Thyroid gland (tissue), 4 donors: ENCODE data around the gene CHST13. TPM values are rescaled to one million over a fixed set of nuclear protein-coding genes. Genes with fewer than 3 reads are reported as not detected.

ENCODE experiments used
- DNase-seq, 2 donors: peaks; one replicate each; pipeline ENCODE4 v3.0.0-alpha.2; 2019
- H3K27ac ChIP-seq, 3 donors: fragments of 200-600 bp; sonication (generic); 1 replicate in 2 of 3; 2 replicates in 1 of 3; pipeline ENCODE4 v1.5.1; 2016 to 2019; ENCODE audit warnings: mild to moderate bottlenecking in 1 of 3, moderate library complexity in 1 of 3
- H3K27me3 ChIP-seq: fragments of 200-600 bp; sonication (generic); one replicate; pipeline ENCODE4 v1.5.1; 2019
- H3K36me3 ChIP-seq, 2 donors: fragments of 200-600 bp; sonication (generic); one replicate each; pipeline ENCODE4 v1.5.1; 2016 to 2019
- H3K4me1 ChIP-seq, 2 donors: fragments of 200-600 bp; sonication (generic); one replicate each; pipeline ENCODE4 v1.5.1; 2017 to 2019
- H3K4me3 ChIP-seq, 3 donors: fragments of 200-600 bp; sonication (generic); replicated peaks in 1 of 3; 1 replicate in 2 of 3; 2 replicates in 1 of 3; pipeline ENCODE4 v1.5.1; 2016; ENCODE audit warnings: mild to moderate bottlenecking in 1 of 3
- H3K9me3 ChIP-seq: fragments of 200-600 bp; sonication (generic); one replicate; pipeline ENCODE4 v1.5.1; 2017
- CTCF ChIP-seq, 6 experiments: fragments of 200-600 bp in 3 of 6; fragments of 450-650 bp in 3 of 6; sonication (generic) in 3 of 6; IDR thresholded peaks; one replicate each; pipeline ENCODE4 v1.5.1; 2016 to 2019; ENCODE audit warnings: antibody characterized with exemption in 6 of 6, mild to moderate bottlenecking in 2 of 6, inconsistent platforms in 1 of 6, moderate library complexity in 1 of 6
- POLR2A ChIP-seq, 2 donors: fragments of 450-650 bp; IDR thresholded peaks; one replicate each; pipeline ENCODE4 v1.6.1; 2017; ENCODE audit warnings: antibody characterized with exemption in 2 of 2, mild to moderate bottlenecking in 2 of 2, moderate library complexity in 1 of 2
- WGBS, 2 donors: methylation state at CpG; one replicate each; pipeline ENCODE4 v1.1.5; 2017; 5-methylcytosine and 5-hydroxymethylcytosine counted together
- intact Hi-C: fragments of 100-400 bp; cut with DNase I; formaldehyde crosslinking; loops from one replicate; pipeline ENCODE4 v1.15.1; 2023
- total RNA-seq, 4 donors: library from RNA; depleted of rRNA; stranded (reverse); fragments of >200 nt; gene quantifications; one replicate each; pipeline ENCODE4 v1.2.3, GENCODE V29; 2016

The CHST13 gene
- total RNA-seq, 4 donors from 2014 or later: 0.13 to 0.56 TPM; not detected in 2

GRCh38 chr3:126524429-126524988 lies 554 bp downstream of the CHST13 start:
- H3K27me3 ChIP-seq: no peaks in the 10 kb centered on the region
- H3K36me3 ChIP-seq: no peaks in the 10 kb centered on the region
- H3K4me3 ChIP-seq: peak overlapping the region in 1 of 3 donors; percentile 14
- H3K4me1 ChIP-seq: peaks cover 0 to 8% of the 10 kb centered on the region in 2 donors
- intact Hi-C loops: loop anchor here (5.0 kb wide), 1 partner anchor 1023 kb away; no protein-coding TSS in a partner anchor
- WGBS, 2 donors: 25 to 36% methylated on average over 10 to 12 of the region's 31 CpGs
- no peak for DNase-seq
- H3K27ac ChIP-seq: no peak overlapping the region
- no peaks in the 10 kb centered on the region for H3K9me3 ChIP-seq
- TF ChIP-seq CTCF (IDR thresholded peaks at IDR 0.05): no peak

- WGBS, 2 donors: 86% methylated on average over 9 to 10 of the region's 12 CpGs
- Histone ChIP-seq H3K27me3 (no peaks in the 10 kb centered on the region), H3K27ac (no peak overlapping the region), H3K4me1 (peaks cover 0 to 8% of the 10 kb centered on the region in 2 donors), H3K4me3 (no peak overlapping the region), H3K36me3 (no peaks in the 10 kb centered on the region), H3K9me3 (no peaks in the 10 kb centered on the region)
- intact Hi-C loops: loop anchor here (5.0 kb wide), 1 partner anchor 932 kb away; no protein-coding TSS in a partner anchor
- no peak for DNase-seq
- no peak for TF ChIP-seq POLR2A (IDR thresholded peaks at IDR 0.05)
- TF ChIP-seq CTCF (IDR thresholded peaks at IDR 0.05): no peak
Observed at GRCh38 chr3:126525091-126525852, 1.3 kb downstream of the CHST13 start.

- TF ChIP-seq CTCF (IDR thresholded peaks at IDR 0.05) (no peak), POLR2A (IDR thresholded peaks at IDR 0.05) (no peak)
- peaks cover 0 to 8% of the 10 kb centered on the region in 2 donors for H3K4me1 ChIP-seq
Observed at GRCh38 chr3:126525853-126526667, 2.1 kb downstream of the CHST13 start.

GRCh38 chr3:126526668-126527005 lies 2.7 kb downstream of the CHST13 start:
- H3K27ac ChIP-seq: no peak overlapping the region
- H3K27me3 ChIP-seq: no peaks in the 10 kb centered on the region
- TF ChIP-seq POLR2A (IDR thresholded peaks at IDR 0.05): no peak
- no peak for TF ChIP-seq CTCF (IDR thresholded peaks at IDR 0.05)
- no peak for DNase-seq
- 83 to 90% methylated on average over 4 to 7 of the region's 7 CpGs for WGBS, 2 donors
- H3K9me3 ChIP-seq: no peaks in the 10 kb centered on the region
- intact Hi-C loops: loop anchor here (5.0 kb wide), 1 partner anchor 931 kb away; no protein-coding TSS in a partner anchor
- no peak overlapping the region for H3K4me3 ChIP-seq
- no peaks in the 10 kb centered on the region for H3K36me3 ChIP-seq
- peaks cover 0 to 8% of the 10 kb centered on the region in 2 donors for H3K4me1 ChIP-seq

More at GRCh38 chr3:126525853-126526667, 2.1 kb downstream of the CHST13 start:
- Histone ChIP-seq H3K36me3 (no peaks in the 10 kb centered on the region), H3K9me3 (no peaks in the 10 kb centered on the region), H3K27me3 (no peaks in the 10 kb centered on the region), H3K4me3 (no peak overlapping the region), H3K27ac (no peak overlapping the region)
- DNase-seq: no peak
- WGBS, 2 donors: 92 to 96% methylated on average over 6 to 7 of the region's 8 CpGs
- intact Hi-C loops: loop anchor here (5.0 kb wide), 1 partner anchor 931 kb away; no protein-coding TSS in a partner anchor
